GM12874 (cell line): ENCODE results near the gene FUT2.

Experiments
- CTCF ChIP-seq: IDR thresholded peaks from 2 replicates; pipeline ENCODE4 v1.5.1; 2011; ENCODE audit warnings: low read depth, mild to moderate bottlenecking, control low read depth, low read length, moderate library complexity; ENCODE audit not compliant: insufficient read depth

The FUT2 gene

GRCh38 chr19:48654299-48655059 lies 41.3 kb upstream of the FUT2 start:
- TF ChIP-seq CTCF, result no peak

- TF ChIP-seq CTCF, result no peak
Observed at GRCh38 chr19:48656840-48657474, 38.8 kb upstream of the FUT2 start.

GRCh38 chr19:48658483-48658882 lies 37.3 kb upstream of the FUT2 start:
- no peak for TF ChIP-seq CTCF

- TF ChIP-seq CTCF, result no peak
Observed at GRCh38 chr19:48659768-48660167, 36.0 kb upstream of the FUT2 start.

GRCh38 chr19:48660852-48661710 lies 34.7 kb upstream of the FUT2 start:
- TF ChIP-seq CTCF, result no peak

- no peak for TF ChIP-seq CTCF
Observed at GRCh38 chr19:48661711-48662090, 34.1 kb upstream of the FUT2 start.

GRCh38 chr19:48663667-48664066 lies 32.1 kb upstream of the FUT2 start:
- TF ChIP-seq CTCF, result no peak
